Muscle layer of colon (tissue), 2 donors: ENCODE measurements around the gene VKORC1.

Experiments used
- H3K27ac ChIP-seq: one replicate; pipeline ENCODE4 v1.7.0; 2013; ENCODE audit warnings: low read depth, mild to moderate bottlenecking, low read length, moderate library complexity
- H3K27me3 ChIP-seq, 2 donors: one replicate each; pipeline ENCODE4 v1.7.0; 2013; ENCODE audit warnings: low read length in 2 of 2, mild to moderate bottlenecking in 2 of 2; ENCODE audit not compliant: insufficient read depth in 2 of 2, control insufficient read depth in 1 of 2
- H3K36me3 ChIP-seq: one replicate; pipeline ENCODE4 v1.7.0; 2013; ENCODE audit warnings: mild to moderate bottlenecking, low read length; ENCODE audit not compliant: insufficient read depth
- H3K4me1 ChIP-seq: one replicate; pipeline ENCODE4 v1.7.0; 2013; ENCODE audit warnings: mild to moderate bottlenecking, low read length; ENCODE audit not compliant: insufficient read depth
- H3K4me3 ChIP-seq, 2 donors: one replicate each; pipeline ENCODE4 v1.7.0; 2013; ENCODE audit warnings: low read length in 2 of 2, low read depth in 1 of 2, mild to moderate bottlenecking in 1 of 2, moderate library complexity in 1 of 2
- H3K9ac ChIP-seq: one replicate; pipeline ENCODE4 v1.7.0; 2013; ENCODE audit warnings: low read length
- H3K9me3 ChIP-seq: one replicate; pipeline ENCODE4 v1.7.0; 2013; ENCODE audit warnings: mild to moderate bottlenecking, low read length
- donor health status: abdominal sarcoma.
- donor health status: Adenocarcinoma of cecum.

The VKORC1 gene

DNA sequence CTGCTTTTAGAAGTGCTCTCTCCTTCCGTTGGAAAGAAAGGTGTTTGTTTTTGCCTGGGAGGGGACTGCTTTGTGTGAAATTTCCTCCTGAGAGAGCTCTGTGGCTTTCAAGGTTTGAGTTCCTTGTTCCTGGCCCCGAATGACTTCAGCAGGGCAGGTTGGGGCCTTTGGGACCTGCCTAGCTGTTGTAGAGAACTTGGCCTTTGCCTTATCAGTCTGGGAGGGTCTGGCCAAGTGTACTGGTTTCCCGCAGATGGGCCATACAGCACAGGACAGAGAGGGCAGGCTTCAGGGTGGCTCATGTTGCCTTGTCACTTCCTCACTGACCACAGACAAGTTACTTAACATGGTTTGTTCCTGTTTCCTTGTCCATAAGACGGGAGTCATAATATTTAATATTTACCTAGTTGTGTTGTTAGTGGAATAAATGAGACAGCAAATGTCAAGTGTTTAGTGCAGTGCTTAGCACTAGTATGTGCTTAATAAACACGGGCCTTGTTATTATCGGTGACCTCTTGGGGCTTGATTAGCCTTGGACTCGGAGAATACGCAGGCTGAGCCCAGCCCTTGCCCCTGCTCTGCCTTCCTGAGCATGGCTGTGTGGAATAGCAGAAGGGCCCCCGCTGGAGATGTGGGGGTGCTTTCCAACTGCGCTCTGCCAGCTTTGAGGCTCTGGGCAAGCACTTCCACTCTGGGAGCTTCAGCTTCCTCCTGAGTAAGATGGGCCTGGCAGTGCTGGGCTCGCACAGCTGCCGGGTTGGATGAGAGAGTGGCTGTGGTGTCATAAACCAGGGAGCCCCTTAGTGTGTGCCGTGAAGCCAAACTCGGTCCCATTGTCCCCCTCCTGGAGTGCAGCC lies 34.3 kb upstream of the VKORC1 start:
- H3K4me1 ChIP-seq = peaks cover 5% of the 10 kb centered on the region
- H3K27me3 ChIP-seq = no peaks in the 10 kb centered on the region
- peaks cover 69% of the 10 kb centered on the region for H3K36me3 ChIP-seq
- peak overlapping the region; percentile 17 for H3K27ac ChIP-seq
- H3K4me3 ChIP-seq = no peak overlapping the region
- no peak overlapping the region for H3K9ac ChIP-seq
- H3K9me3 ChIP-seq = no peaks in the 10 kb centered on the region

GRCh38 chr16:31127182-31127581 lies 32.6 kb upstream of the VKORC1 start:
- peaks cover 70% of the 10 kb centered on the region for H3K36me3 ChIP-seq
- no peak overlapping the region for H3K27ac ChIP-seq
- H3K9me3 ChIP-seq = no peaks in the 10 kb centered on the region
- H3K9ac ChIP-seq = no peak overlapping the region
- H3K4me1 ChIP-seq = peaks cover 5% of the 10 kb centered on the region
- no peak overlapping the region for H3K4me3 ChIP-seq
- no peaks in the 10 kb centered on the region for H3K27me3 ChIP-seq

GRCh38 chr16:31125844-31126243 lies 31.2 kb upstream of the VKORC1 start:
- Histone ChIP-seq H3K27ac (no peak overlapping the region), H3K9ac (no peak overlapping the region), H3K36me3 (peaks cover 70% of the 10 kb centered on the region)

DNA sequence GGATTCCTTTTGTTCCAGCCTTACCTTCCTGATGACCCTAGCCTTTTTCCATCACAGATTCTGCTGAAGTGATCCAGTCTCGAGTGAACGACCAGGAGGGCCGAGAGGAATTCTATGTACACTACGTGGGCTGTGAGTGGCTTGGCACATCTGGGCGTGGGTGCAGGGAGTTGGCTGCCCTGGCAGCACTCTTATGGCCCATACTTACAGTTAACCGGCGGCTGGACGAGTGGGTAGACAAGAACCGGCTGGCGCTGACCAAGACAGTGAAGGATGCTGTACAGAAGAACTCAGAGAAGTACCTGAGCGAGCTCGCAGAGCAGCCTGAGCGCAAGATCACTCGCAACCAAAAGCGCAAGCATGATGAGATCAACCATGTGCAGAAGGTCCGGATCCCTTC lies 25.5 kb upstream of the VKORC1 start:
- H3K4me1 ChIP-seq = peaks cover 11% of the 10 kb centered on the region
- H3K9me3 ChIP-seq = no peaks in the 10 kb centered on the region
- H3K27ac ChIP-seq = no peak overlapping the region
- H3K27me3 ChIP-seq = no peaks in the 10 kb centered on the region
- peaks cover 48% of the 10 kb centered on the region for H3K36me3 ChIP-seq
- no peak overlapping the region for H3K4me3 ChIP-seq
- H3K9ac ChIP-seq = no peak overlapping the region

More at GRCh38 chr16:31125844-31126243, 31.2 kb upstream of the VKORC1 start:
- Histone ChIP-seq H3K9me3 (no peaks in the 10 kb centered on the region), H3K27me3 (no peaks in the 10 kb centered on the region), H3K4me1 (peaks cover 5% of the 10 kb centered on the region), H3K4me3 (no peak overlapping the region)

GRCh38 chr16:31118223-31119155 lies 23.9 kb upstream of the VKORC1 start:
- Histone ChIP-seq H3K9ac (peak overlapping the region; percentile 62), H3K36me3 (peaks cover 39% of the 10 kb centered on the region), H3K4me3 (peak overlapping the region; percentile 59 to 68), H3K27me3 (no peaks in the 10 kb centered on the region), H3K4me1 (peaks cover 16% of the 10 kb centered on the region), H3K27ac (peak overlapping the region; percentile 93), H3K9me3 (no peaks in the 10 kb centered on the region)

GRCh38 chr16:31117384-31118222 lies 23.0 kb upstream of the VKORC1 start, which contains the start of gene KAT8:
KAT8 (plus strand) TSS chr16:31117664; CDS start chr16:31117682, 18 bp downstream.
- H3K4me1 ChIP-seq = peaks cover 18% of the 10 kb centered on the region
- H3K27ac ChIP-seq = peak within 1 kb of the TSS; percentile 93
- peak within 1 kb of the TSS; percentile 62 for H3K9ac ChIP-seq
- peak within 1 kb of the TSS; percentile 59 to 68 for H3K4me3 ChIP-seq
- peaks cover 42% of the 10 kb centered on the region for H3K36me3 ChIP-seq
- H3K27me3 ChIP-seq = no peaks in the 10 kb centered on the region
- no peaks in the 10 kb centered on the region for H3K9me3 ChIP-seq

DNA sequence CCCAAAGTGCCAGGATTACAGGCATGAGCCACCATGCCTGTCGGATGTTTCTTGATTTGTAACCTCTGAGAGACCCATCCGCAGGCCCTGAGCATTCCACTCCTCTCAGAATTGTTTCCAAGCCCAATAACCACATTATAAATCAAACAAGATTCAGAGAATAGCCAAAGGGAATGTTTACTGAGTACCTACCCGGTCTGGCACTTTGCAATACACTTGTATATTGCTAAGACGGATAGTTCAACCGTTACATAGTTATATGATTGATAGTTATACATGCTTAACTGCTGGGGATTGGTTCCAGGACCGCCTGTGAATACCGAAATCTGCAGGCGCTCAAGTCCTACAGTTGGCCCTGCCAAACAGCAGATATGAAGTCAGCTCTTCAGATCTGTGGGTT lies 19.9 kb upstream of the VKORC1 start:
- H3K9me3 ChIP-seq = no peaks in the 10 kb centered on the region
- peaks cover 25% of the 10 kb centered on the region for H3K4me1 ChIP-seq
- H3K27me3 ChIP-seq = no peaks in the 10 kb centered on the region
- peak overlapping the region; percentile 68 for H3K27ac ChIP-seq
- peaks cover 44% of the 10 kb centered on the region for H3K36me3 ChIP-seq
- no peak overlapping the region for H3K4me3 ChIP-seq
- no peak overlapping the region for H3K9ac ChIP-seq

GRCh38 chr16:31113121-31114120 lies 18.8 kb upstream of the VKORC1 start:
- Histone ChIP-seq H3K36me3 (peaks cover 36% of the 10 kb centered on the region), H3K4me1 (peaks cover 26% of the 10 kb centered on the region), H3K9ac (no peak overlapping the region)

GRCh38 chr16:31112711-31113110 lies 18.1 kb upstream of the VKORC1 start:
- Histone ChIP-seq H3K9me3 (no peaks in the 10 kb centered on the region), H3K27ac (no peak overlapping the region), H3K4me1 (peaks cover 23% of the 10 kb centered on the region), H3K27me3 (no peaks in the 10 kb centered on the region), H3K36me3 (peaks cover 36% of the 10 kb centered on the region), H3K4me3 (no peak overlapping the region), H3K9ac (no peak overlapping the region)

More at GRCh38 chr16:31113121-31114120, 18.8 kb upstream of the VKORC1 start:
- no peaks in the 10 kb centered on the region for H3K27me3 ChIP-seq
- peak overlapping the region; percentile 68 for H3K27ac ChIP-seq
- no peaks in the 10 kb centered on the region for H3K9me3 ChIP-seq
- no peak overlapping the region for H3K4me3 ChIP-seq

GRCh38 chr16:31111881-31112466 lies 17.4 kb upstream of the VKORC1 start:
- H3K4me3 ChIP-seq = no peak overlapping the region
- H3K9me3 ChIP-seq = no peaks in the 10 kb centered on the region
- H3K36me3 ChIP-seq = peaks cover 36% of the 10 kb centered on the region
- peaks cover 23% of the 10 kb centered on the region for H3K4me1 ChIP-seq
- no peak overlapping the region for H3K27ac ChIP-seq
- H3K27me3 ChIP-seq = no peaks in the 10 kb centered on the region
- no peak overlapping the region for H3K9ac ChIP-seq
